Fibroblast of skin of left biceps (primary cell): ENCODE measurements around the gene DGCR8.

Experiments used
- DNase-seq, 2 experiments: peaks; one replicate each; pipeline ENCODE4 v3.0.0-alpha.2; 2013; ENCODE audit warnings: low read depth in 2 of 2

DGCR8 gene

GRCh38 chr22:20089977-20090729 is 10.1 kb downstream of the DGCR8 start:
- no peak for DNase-seq

DNA sequence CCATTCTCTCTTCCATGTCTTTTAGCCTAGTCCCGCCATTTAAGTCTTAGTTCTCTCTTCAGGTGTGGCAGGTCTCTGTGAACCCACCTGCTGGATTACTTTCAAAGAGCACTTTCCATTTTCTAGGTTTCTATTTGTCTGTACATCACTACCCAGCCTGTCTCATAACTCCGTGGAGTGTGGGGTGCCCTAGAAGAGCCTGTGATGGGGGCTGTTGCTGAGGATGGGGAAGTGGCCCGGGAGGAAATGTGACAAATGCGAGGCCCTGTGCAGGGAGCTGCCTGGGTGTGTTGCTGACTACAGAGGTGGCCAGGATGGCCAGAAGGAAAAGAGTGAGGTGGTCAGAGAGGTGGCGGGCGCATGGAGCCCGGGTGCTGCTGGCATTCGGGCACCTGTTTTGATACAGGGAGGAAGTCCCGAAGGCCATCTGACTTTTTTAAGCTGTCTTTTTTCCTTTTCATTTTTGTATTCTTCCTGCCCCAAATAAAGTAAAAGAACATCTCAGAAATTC is 10.7 kb downstream of the DGCR8 start:
- DNase-seq = no peak

- no peak for DNase-seq
Measured at GRCh38 chr22:20091690-20092476, 11.8 kb downstream of the DGCR8 start.

DNA sequence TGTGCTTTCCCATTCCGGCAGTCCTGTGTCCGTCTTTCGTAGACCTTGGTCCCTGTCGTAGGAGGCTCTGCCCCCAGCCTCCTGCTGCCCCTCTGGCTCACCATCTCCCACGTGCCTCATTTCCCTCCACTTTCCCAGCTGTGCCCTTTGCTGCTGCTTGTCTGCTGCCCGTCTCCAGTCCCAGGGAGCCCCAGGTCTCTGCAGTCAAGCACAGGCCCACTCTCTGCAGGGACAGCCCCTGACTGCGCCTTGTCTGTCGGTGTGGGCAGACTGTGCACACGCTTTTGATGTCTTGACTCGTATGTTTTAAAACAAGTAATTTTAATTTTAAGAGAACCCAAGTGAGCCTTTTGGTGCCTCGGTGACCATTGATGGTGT is 12.4 kb downstream of the DGCR8 start:
- DNase-seq = no peak

DNA sequence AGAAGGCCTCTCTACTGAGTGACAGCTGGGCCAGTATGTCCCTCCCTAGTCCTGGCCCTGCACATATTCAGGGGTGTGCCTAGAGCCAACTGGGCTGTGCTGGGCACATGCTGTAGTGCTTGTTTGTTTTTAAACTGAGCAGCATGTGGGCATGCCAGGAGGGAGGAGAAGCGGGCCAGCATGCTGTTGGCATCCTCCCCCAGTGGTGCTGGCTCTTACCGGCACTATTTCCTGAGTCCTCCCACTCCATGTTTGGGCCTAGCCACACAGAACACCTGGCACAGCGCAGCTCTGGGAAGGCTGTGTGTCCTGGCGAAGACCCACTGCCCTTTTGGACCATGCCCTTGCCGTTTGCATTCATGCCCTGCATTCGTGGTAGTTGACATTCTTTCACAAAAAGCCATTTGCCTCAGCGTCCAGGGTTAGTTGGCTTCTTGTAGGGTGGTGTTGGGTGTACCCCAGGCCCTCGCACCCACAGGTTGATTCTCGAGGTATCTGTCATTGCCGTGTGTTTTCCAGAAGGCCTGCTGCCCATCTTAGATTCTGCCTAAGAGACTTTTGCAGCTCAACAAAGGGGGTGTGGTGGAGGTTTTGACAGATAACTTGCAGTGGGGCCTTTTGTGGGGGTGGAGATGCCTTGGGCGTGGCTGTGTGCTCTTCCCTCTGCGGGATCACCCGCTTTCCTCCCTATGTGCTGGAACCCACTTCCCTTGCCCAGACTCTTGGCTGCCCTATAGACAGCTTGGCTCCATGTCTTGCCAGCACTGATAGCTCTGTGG is 13.6 kb downstream of the DGCR8 start:
- no peak for DNase-seq

DNA sequence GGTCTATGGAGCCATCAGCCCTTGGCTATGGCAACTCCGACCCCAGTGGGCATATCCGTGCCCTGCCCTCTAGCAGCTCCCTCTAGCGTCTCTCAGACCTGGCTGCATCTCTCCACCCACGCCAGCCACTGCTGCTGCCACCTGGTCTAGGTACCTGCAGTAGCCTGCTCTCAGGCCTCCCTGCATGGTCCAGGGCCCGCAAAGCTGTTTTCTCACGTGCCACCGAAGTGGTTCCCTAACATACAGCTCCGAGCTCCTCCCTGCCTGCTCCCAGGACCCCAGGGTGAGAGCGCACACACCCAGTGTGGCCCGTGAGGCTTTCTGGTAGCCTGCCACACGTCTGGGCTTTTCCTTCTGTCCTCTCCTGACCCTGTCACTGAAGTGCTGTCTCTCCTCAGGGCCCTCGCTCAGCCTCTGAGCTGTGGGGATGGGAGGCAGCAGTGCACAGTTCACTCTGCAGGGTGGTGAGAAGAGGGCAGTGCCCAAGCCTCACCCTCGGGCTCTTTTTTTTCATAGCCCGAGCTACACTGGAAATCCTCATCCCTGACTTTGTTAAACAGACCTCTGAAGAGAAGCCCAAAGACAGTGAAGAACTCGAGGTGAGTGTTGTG is 14.3 kb downstream of the DGCR8 start:
- DNase-seq = no peak

GRCh38 chr22:20095521-20095920 is 15.5 kb downstream of the DGCR8 start:
- no peak for DNase-seq

GRCh38 chr22:20096574-20097420 is 16.8 kb downstream of the DGCR8 start:
- no peak for DNase-seq

DNA sequence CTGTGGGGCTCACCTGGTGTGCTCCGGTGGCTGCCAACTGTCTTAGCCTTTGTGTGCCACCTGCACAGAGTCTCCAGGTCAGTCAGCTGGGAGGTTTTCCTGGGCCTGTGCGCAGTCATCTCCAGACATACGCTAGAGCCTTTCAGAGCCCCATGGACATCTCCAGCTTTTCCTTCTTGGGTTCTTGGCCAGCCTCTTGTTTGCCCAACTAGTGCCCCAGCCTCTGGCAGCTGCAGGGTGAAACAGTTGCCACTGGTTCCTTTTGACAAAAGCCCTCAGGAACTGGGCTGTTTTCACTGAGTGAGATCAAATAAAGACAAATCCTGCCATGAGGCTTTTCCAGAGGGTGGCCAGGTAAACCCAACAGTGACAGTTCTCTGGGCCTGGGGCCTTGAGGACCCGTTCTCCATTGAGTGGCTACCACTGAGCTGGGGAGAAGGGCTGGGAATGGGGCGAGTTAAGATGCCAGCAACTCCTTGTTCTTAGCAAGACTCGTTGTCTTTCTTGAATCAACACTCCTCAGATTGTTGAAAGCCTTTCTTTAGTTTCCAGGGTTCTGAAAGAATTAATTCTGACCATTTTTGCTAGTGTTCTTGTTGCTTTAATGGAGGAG is 19.2 kb downstream of the DGCR8 start:
- no peak for DNase-seq

DNA sequence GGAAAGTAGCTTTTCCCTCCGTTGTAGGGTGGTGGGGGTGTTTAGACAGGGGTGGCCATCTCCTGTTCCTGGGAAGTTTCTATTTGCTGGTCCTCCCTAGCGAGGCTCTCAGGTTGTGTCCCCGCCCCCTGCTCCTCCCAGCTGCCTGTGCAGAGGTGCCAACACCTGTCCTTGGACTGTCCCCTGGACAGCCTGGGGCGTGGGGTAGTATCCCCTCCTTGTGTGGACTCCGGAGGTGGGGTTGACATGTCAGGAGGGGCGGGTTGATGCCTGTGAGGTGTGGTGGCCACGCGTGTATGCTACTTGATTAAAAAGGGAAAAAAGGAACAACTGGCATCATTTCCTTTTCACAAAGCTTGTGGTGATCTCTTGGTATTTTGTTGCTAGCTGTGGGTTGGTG is 21.6 kb downstream of the DGCR8 start:
- DNase-seq = no peak

GRCh38 chr22:20102203-20102780 is 22.3 kb downstream of the DGCR8 start:
- no peak for DNase-seq

- no peak for DNase-seq
Measured at GRCh38 chr22:20105456-20106204, 25.6 kb downstream of the DGCR8 start.

- no peak for DNase-seq
Measured at GRCh38 chr22:20106205-20106848, 26.3 kb downstream of the DGCR8 start.

DNA sequence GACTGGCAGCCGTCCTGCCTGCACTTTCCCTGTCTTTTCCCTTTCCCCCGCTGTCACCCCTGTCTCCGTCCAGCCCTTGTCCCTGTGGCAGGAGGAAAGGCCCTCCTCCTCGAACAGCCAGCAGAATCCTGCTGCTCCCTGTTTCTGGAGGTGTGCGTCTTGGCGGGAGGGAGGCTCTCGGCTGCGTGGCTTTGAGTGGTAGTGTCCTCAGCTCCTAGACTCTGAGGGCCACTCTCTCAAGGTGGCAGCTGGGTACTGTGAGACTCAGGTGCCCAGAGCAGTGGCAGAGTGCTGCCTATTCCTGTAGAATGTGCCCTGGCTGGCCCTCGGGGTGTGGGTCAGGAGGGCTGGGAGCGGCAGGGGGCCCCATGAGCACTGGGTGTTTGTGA is 26.8 kb downstream of the DGCR8 start:
- no peak for DNase-seq

GRCh38 chr22:20107471-20107901 is 27.4 kb downstream of the DGCR8 start:
- DNase-seq = no peak

- DNase-seq = no peak
Measured at GRCh38 chr22:20107951-20108756, 28.1 kb downstream of the DGCR8 start.

GRCh38 chr22:20108757-20109230 is 28.8 kb downstream of the DGCR8 start:
- no peak for DNase-seq
